ENCODE data around the gene OLFM2. TPM values are rescaled to one million over a fixed set of nuclear protein-coding genes. Genes with fewer than 3 reads are reported as not detected.

OLFM2 gene
- total RNA-seq, 1 experiment from 2014 or later: 75.6 TPM

- no peak overlapping the region for H3K27ac Mint-ChIP-seq
- Histone ChIP-seq H3K23ac (ENCODE audit: insufficient read length, low read depth, low read length) (no peak overlapping the region), H3K4me2 (ENCODE audit: insufficient read depth, insufficient read length, low read length) (no peak overlapping the region), H3K14ac (ENCODE audit: insufficient read depth, low read length) (no peak overlapping the region), H3K23me2 (ENCODE audit: insufficient read length, low read depth, low read length, poor library complexity, severe bottlenecking) (no peaks in the 10 kb centered on the region), H3K18ac (ENCODE audit: insufficient read length, low read depth, low read length) (no peak overlapping the region), H2BK120ac (ENCODE audit: low read depth, low read length, poor library complexity, severe bottlenecking) (no peak overlapping the region), H2BK12ac (ENCODE audit: insufficient read length, low read depth, low read length) (no peak overlapping the region), H4K20me1 (ENCODE audit: control insufficient read depth, insufficient read depth, insufficient read length) (no peaks in the 10 kb centered on the region), H3K27me3 (ENCODE audit: insufficient read depth, low read length) (no peaks in the 10 kb centered on the region), H3K27ac (ENCODE audit: insufficient read length, low read depth, low read length) (no peak overlapping the region), H2AK5ac (ENCODE audit: insufficient read length, low read length) (no peak overlapping the region), H4K8ac (replicated peaks; ENCODE audit: insufficient read length, low read depth, low read length) (no peak overlapping the region), H3K79me2 (ENCODE audit: insufficient read depth, low read length) (no peaks in the 10 kb centered on the region), H3K4me1 (ENCODE audit: insufficient read depth, low read length) (no peaks in the 10 kb centered on the region), H3T11ph (ENCODE audit: low read length) (no peak overlapping the region), H3K56ac (ENCODE audit: insufficient read length, low read depth, low read length) (no peak overlapping the region), H2BK5ac (ENCODE audit: insufficient read length, low read length) (no peak overlapping the region), H4K5ac (ENCODE audit: insufficient read length, low read depth, low read length) (no peak overlapping the region), H2BK15ac (ENCODE audit: low read depth, low read length) (no peak overlapping the region), H3K79me1 (ENCODE audit: insufficient read depth, low read depth, low read length, poor library complexity, severe bottlenecking) (no peaks in the 10 kb centered on the region), H4K91ac (ENCODE audit: insufficient read length, low read depth, low read length) (no peak overlapping the region), H3K4ac (ENCODE audit: low read depth, low read length) (no peak overlapping the region), H2BK20ac (ENCODE audit: low read depth, low read length, poor library complexity, severe bottlenecking) (no peak overlapping the region), H3K9ac (ENCODE audit: extremely low read depth, insufficient read length, low read length) (no peak overlapping the region), H2AFZ (ENCODE audit: low read length) (no peak overlapping the region), H3K9me3 (ENCODE audit: control insufficient read depth, low read depth, low read length) (no peaks in the 10 kb centered on the region)
- H3K36me3 Mint-ChIP-seq (ENCODE audit: insufficient read depth in 1 of 3, low read depth in 3 of 3): no peaks in the 10 kb centered on the region; a peak in 2 of 7 replicates
- no peak for TF ChIP-seq CTCF (conservative IDR thresholded peaks at IDR 0.05)
- H3K4me3 Mint-ChIP-seq: no peak overlapping the region
- peaks cover 45% of the 10 kb centered on the region for H3K27me3 Mint-ChIP-seq (ENCODE audit: low read depth)
- WGBS (ENCODE audit: extremely low coverage, insufficient read length, low lambda C conversion rate): no CpG with 5 or more reads among the region's 15 CpGs
- no peak for DNase-seq
- peaks cover 7 to 9% of the 10 kb centered on the region in 2 experiments for H3K4me1 Mint-ChIP-seq
- no peaks in the 10 kb centered on the region; a peak in 1 of 5 replicates for H3K9me3 Mint-ChIP-seq
These were observed 35.0 kb upstream of the OLFM2 start for GRCh38 chr19:9971166-9971897.
